ENCODE results near the gene ITSN1. TPM values are rescaled to one million over a fixed set of nuclear protein-coding genes. Genes with fewer than 3 reads are reported as not detected.

The ITSN1 gene
- total RNA-seq, 4 donors from 2014 or later, result 31.1 to 42.5 (median 35.9) TPM

DNA sequence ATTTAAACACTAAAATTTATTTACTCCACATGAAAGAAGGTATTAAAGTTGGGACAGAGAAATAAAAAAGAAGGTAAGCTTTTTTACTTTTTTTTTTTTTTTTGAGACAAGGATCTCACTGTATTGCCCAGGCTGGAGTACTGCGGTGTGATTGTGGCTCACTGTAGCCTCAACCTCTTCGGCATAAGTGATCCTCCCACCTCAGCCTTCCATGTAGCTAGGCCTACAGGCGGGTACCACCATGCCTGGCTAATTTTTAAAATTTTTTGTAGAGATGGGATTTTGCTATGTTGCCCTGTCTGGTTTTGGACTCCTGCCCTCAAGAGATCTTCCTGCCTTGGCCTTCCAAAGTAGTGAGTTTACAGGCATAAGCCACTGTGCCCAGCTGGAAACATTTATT is 106.6 kb downstream of the ITSN1 start:
- Histone ChIP-seq H3K9me3 (peaks cover 0 to 11% (median 4%) of the 10 kb centered on the region in 4 donors), H3K27ac (replicated peaks in 1 of 4) (no peak overlapping the region), H3K4me1 (peaks cover 0 to 1% (median 0%) of the 10 kb centered on the region in 4 donors), H3K4me3 (no peak overlapping the region), H3K27me3 (no peaks in the 10 kb centered on the region), H3K36me3 (peaks cover 0 to 6% (median 0%) of the 10 kb centered on the region in 4 donors)
- no peak for DNase-seq (ENCODE audit: extremely low spot score)
- TF ChIP-seq POLR2A (IDR thresholded peaks at IDR 0.05; ENCODE audit: low read depth) (no peak), EP300 (IDR thresholded peaks at IDR 0.05) (no peak), POLR2AphosphoS5 (IDR thresholded peaks at IDR 0.05) (no peak)
- TF ChIP-seq, protein P1, sequence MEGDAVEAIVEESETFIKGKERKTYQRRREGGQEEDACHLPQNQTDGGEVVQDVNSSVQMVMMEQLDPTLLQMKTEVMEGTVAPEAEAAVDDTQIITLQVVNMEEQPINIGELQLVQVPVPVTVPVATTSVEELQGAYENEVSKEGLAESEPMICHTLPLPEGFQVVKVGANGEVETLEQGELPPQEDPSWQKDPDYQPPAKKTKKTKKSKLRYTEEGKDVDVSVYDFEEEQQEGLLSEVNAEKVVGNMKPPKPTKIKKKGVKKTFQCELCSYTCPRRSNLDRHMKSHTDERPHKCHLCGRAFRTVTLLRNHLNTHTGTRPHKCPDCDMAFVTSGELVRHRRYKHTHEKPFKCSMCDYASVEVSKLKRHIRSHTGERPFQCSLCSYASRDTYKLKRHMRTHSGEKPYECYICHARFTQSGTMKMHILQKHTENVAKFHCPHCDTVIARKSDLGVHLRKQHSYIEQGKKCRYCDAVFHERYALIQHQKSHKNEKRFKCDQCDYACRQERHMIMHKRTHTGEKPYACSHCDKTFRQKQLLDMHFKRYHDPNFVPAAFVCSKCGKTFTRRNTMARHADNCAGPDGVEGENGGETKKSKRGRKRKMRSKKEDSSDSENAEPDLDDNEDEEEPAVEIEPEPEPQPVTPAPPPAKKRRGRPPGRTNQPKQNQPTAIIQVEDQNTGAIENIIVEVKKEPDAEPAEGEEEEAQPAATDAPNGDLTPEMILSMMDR (IDR thresholded peaks at IDR 0.05), result no peak
- 98% methylated on average over 3 of the region's 3 CpGs for whole genome bisulfite sequencing
- intact Hi-C loops (cut with DNase I), result no loop called here

DNA sequence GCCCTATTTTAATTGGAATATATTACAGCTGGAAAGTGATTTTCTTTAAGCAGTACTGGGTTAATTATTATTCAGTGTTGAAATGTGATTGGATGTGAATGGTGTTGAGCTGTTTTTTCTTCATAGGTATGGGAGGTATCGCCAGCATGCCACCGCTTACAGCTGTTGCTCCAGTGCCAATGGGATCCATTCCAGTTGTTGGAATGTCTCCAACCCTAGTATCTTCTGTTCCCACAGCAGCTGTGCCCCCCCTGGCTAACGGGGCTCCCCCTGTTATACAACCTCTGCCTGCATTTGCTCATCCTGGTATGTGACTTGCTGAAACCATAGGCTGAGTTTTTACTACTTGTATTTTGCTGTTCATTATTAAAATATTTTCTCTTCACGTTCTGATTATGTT is 107.7 kb downstream of the ITSN1 start:
- H3K36me3 ChIP-seq, result peaks cover 0 to 6% (median 0%) of the 10 kb centered on the region in 4 donors
- peaks cover 0 to 5% (median 2%) of the 10 kb centered on the region in 4 donors for H3K4me1 ChIP-seq
- no peak overlapping the region for H3K4me3 ChIP-seq
- DNase-seq (ENCODE audit: extremely low spot score), result no peak
- TF ChIP-seq, protein P1 (IDR thresholded peaks at IDR 0.05), result no peak
- TF ChIP-seq EP300 (IDR thresholded peaks at IDR 0.05) (no peak), POLR2AphosphoS5 (IDR thresholded peaks at IDR 0.05) (no peak), POLR2A (IDR thresholded peaks at IDR 0.05; ENCODE audit: low read depth) (no peak)
- H3K27me3 ChIP-seq, result no peaks in the 10 kb centered on the region
- 57% methylated on average over 4 of the region's 4 CpGs for WGBS
- no peak overlapping the region for H3K27ac ChIP-seq (replicated peaks in 1 of 4)
- intact Hi-C loops (cut with DNase I), result no loop called here
- H3K9me3 ChIP-seq, result peaks cover 0 to 11% (median 4%) of the 10 kb centered on the region in 4 donors

DNA sequence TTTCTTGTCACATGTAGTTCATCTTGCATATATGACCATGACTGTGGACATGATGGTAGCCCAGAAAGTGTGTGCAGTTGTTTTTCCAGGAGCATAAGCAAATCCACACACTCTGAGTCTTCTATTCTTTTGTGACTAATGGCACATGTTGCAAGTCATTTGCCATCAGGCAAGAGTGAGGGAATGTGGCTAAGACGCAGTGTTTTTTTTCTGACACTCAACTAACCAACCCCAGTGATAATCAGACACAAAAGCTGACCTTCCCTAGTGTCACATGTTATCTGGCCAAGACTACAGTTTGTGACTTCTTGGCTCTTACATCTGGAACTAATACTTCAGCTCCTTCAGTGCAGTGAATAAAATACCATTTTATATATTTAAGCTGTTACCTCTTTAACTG is 108.8 kb downstream of the ITSN1 start:
- peaks cover 0 to 11% (median 4%) of the 10 kb centered on the region in 4 donors for H3K9me3 ChIP-seq
- H3K27ac ChIP-seq (replicated peaks in 1 of 4), result no peak overlapping the region
- intact Hi-C loops (cut with DNase I), result no loop called here
- peaks cover 0 to 10% (median 0%) of the 10 kb centered on the region in 4 donors for H3K36me3 ChIP-seq
- no peak overlapping the region for H3K4me3 ChIP-seq
- DNase-seq (ENCODE audit: extremely low spot score), result no peak
- TF ChIP-seq, protein P1 (IDR thresholded peaks at IDR 0.05), result no peak
- TF ChIP-seq POLR2A (IDR thresholded peaks at IDR 0.05; ENCODE audit: low read depth) (no peak), POLR2AphosphoS5 (IDR thresholded peaks at IDR 0.05) (no peak), EP300 (IDR thresholded peaks at IDR 0.05) (no peak)
- no peaks in the 10 kb centered on the region for H3K27me3 ChIP-seq
- peaks cover 0 to 5% (median 2%) of the 10 kb centered on the region in 4 donors for H3K4me1 ChIP-seq
- 50% methylated on average over 1 of the region's 1 CpG for WGBS

DNA sequence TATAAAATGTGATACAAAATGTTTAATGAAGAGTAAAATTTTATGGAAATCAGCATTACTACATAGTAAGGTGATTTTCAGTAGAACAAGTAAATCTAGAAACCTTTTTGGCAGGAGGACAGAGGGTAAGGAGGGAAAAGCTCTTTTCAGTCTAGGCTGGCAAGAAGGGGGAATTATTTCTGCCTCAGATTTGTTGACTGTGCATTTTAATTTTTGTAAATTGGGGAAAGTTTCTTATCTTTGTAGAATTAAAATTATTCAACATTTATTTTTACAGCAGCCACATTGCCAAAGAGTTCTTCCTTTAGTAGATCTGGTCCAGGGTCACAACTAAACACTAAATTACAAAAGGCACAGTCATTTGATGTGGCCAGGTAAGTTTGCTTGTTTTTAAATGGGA is 109.2 kb downstream of the ITSN1 start:
- H3K36me3 ChIP-seq, result peaks cover 0 to 10% (median 0%) of the 10 kb centered on the region in 4 donors
- intact Hi-C loops (cut with DNase I), result no loop called here
- H3K27ac ChIP-seq (replicated peaks in 1 of 4), result no peak overlapping the region
- no peak for DNase-seq (ENCODE audit: extremely low spot score)
- no peak overlapping the region for H3K4me3 ChIP-seq
- peaks cover 0 to 5% (median 2%) of the 10 kb centered on the region in 4 donors for H3K4me1 ChIP-seq
- no peak for TF ChIP-seq POLR2AphosphoS5 (IDR thresholded peaks at IDR 0.05)
- no peak for TF ChIP-seq POLR2A (IDR thresholded peaks at IDR 0.05; ENCODE audit: low read depth)
- TF ChIP-seq, protein P1 (IDR thresholded peaks at IDR 0.05), result no peak
- TF ChIP-seq EP300 (IDR thresholded peaks at IDR 0.05), result no peak
- no peaks in the 10 kb centered on the region for H3K27me3 ChIP-seq
- H3K9me3 ChIP-seq, result peaks cover 0 to 11% (median 4%) of the 10 kb centered on the region in 4 donors

DNA sequence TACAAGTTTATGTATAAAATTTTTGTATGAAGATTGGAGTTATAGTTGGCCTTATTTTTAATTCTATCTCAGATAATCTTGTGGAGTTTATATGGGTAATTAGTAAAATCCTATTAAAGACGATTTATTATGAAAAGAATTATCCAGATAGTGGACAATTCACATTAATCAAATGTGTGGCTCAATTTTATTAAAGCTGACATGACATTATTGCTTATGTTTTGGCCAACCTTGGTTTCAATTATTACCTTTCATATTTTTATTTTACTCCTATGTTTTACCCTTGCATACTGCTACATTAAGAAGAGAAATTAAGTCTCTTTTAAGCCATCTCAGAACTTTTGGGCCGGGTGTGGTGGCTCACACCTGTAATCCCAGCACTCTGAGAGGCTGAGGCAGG is 110.0 kb downstream of the ITSN1 start:
- TF ChIP-seq, protein P1 (IDR thresholded peaks at IDR 0.05), result no peak
- no peak for TF ChIP-seq POLR2AphosphoS5 (IDR thresholded peaks at IDR 0.05)
- TF ChIP-seq POLR2A (IDR thresholded peaks at IDR 0.05; ENCODE audit: low read depth), result no peak
- no peak for TF ChIP-seq EP300 (IDR thresholded peaks at IDR 0.05)
- no peak for DNase-seq (ENCODE audit: extremely low spot score)
- Histone ChIP-seq H3K36me3 (peaks cover 0 to 14% (median 0%) of the 10 kb centered on the region in 4 donors), H3K4me1 (peaks cover 0 to 5% (median 2%) of the 10 kb centered on the region in 4 donors), H3K9me3 (peaks cover 0 to 5% (median 2%) of the 10 kb centered on the region in 4 donors), H3K4me3 (no peak overlapping the region), H3K27me3 (no peaks in the 10 kb centered on the region), H3K27ac (replicated peaks in 1 of 4) (no peak overlapping the region)
- WGBS, result 93% methylated on average over 2 of the region's 2 CpGs
- intact Hi-C loops (cut with DNase I), result no loop called here

Data from esophagus muscularis mucosa (tissue), 4 donors.